ENCODE measurements around the gene DAGLA. TPM values are rescaled to one million over a fixed set of nuclear protein-coding genes. Genes with fewer than 3 reads are reported as not detected.

Gene DAGLA
- total RNA-seq, 1 experiment from 2014 or later, result 4.8 TPM

DNA sequence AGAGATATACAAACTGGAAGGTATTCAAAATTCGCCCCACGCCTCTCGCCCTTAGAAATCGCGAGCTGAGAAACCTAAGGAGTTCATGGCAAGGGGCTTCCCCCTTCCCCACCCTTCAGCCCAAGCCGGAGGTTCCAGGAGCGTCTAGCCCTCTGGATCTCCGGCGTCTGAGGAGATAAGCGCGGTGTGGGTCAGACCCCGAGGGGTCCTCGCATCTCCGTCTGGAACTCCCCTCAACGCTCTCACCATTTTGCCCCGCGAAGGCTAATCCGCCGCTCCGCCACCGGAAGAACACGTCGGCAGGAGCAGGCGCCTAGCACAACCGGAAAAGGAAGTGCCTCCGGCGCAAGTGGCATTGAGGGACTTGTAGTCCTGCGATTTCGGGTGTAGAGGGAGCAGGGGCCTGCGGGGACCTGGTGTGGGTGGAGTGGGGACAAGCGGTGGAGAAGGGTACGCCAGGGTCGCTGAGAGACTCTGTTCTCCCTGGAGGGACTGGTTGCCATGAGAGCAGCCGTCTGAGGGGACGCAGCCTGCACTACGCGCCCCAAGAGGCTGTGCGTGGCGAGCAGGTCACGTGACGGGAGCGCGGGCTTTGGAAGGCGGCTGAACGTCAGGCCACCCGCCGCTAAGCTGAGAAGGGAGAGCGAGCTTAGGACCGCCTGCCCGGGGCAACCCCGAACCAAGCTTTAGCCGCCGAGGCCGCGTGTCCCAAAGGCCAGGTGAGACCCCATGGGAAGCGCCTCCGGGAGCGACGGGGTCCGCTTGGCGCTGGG lies 112.3 kb downstream of the DAGLA start, which contains the start of the genes FEN1 and TMEM258:
TSS of gene FEN1 (plus strand) at position 602 of the 773 bp plus-strand sequence. CDS start 2,451 bp downstream, outside the sequence.
TSS of gene TMEM258 (minus strand) at position 290 of the 773 bp plus-strand sequence. CDS start at position 249, 41 bp downstream.
- Histone ChIP-seq H3K27me3 (ENCODE audit: control insufficient read depth, insufficient read depth, low read length) (no peaks in the 10 kb centered on the region), H3K36me3 (replicated peaks; ENCODE audit: control insufficient read depth, insufficient read depth, low read length) (peaks cover 33% of the 10 kb centered on the region), H3K4me3 (ENCODE audit: insufficient read depth, low read depth, low read length) (peak within 1 kb of the TSS; percentile 87)
- peak; percentile 97 for DNase-seq

DNA sequence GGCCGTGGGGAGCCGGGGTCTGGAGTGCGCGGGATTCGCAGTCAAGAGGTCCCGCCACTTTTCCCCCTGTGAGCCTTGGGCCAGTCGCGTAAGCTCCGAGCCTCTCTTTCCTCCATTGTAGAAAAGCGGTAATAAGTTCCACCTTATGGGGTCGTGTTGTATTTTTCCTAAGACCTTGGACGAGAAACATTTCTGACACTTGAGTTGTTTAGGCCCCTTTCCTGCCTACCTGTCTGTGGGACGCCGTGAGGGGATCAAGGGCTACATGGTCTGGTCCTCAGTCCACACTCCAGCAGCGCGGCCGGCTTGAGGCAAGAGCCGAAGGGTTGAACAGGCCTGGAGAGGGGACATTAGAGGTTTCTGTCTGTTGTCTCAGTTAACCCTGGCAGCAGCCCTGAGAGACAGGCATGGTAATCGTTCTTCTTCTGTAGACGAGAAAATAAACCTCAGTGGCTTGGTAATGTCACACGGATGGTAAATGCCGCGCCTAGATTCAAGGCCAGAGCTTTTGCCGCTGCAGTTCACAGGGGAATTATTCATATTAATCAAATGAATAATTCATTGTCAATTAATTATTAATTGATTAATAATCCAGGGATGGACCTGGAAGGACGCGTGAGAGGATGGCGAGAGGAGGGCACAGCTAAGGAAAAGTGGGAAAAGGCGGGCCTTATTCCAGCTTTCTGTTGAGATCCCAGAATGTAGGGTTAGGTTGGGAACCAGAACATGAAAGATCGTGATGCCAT lies 113.1 kb downstream of the DAGLA start:
- DNase-seq, result no peak
- H3K4me3 ChIP-seq (ENCODE audit: insufficient read depth, low read depth, low read length), result peak overlapping the region; percentile 87
- H3K27me3 ChIP-seq (ENCODE audit: control insufficient read depth, insufficient read depth, low read length), result no peaks in the 10 kb centered on the region
- H3K36me3 ChIP-seq (replicated peaks; ENCODE audit: control insufficient read depth, insufficient read depth, low read length), result peaks cover 30% of the 10 kb centered on the region

DNA sequence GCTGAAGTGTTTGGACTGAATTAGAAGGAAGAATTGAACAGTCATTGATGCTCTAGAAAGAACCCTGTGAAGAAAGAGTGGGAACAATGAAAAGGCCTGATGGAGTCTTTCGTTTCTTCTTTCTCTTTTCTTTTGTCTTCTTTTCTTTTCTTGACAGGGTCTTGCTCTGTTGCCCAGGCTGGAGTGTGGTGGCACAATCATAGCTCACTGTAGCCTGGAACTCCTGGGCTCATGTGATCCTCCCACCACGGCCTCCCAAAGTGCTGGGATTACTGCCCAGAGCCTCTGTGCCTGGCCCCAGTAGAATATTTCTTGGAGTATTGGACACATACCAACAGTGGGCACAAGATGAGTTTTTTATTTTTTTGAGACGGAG lies 113.6 kb downstream of the DAGLA start:
- Histone ChIP-seq H3K27me3 (ENCODE audit: control insufficient read depth, insufficient read depth, low read length) (no peaks in the 10 kb centered on the region), H3K36me3 (replicated peaks; ENCODE audit: control insufficient read depth, insufficient read depth, low read length) (peaks cover 25% of the 10 kb centered on the region), H3K4me3 (ENCODE audit: insufficient read depth, low read depth, low read length) (peak overlapping the region; percentile 87)
- no peak for DNase-seq

DNA sequence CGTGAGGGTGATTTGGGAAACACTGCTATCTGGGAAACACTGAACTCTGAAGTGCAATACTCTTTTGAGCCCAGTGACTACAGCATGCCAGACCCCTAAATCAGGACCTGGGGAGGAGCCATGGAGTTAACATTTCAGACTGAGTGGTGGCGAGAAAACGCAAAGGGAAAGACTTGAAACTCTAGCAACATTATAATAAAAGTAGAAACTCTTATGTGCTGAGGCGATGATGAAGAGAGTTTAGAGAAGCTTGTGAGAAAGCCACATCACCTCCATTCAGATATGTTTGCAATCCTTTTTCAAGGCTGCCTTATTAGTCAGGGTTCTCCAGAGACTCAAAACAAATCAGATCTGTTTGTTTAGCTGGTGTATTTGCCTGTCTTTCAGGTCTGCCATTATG lies 114.4 kb downstream of the DAGLA start:
- DNase-seq, result no peak
- Histone ChIP-seq H3K27me3 (ENCODE audit: control insufficient read depth, insufficient read depth, low read length) (no peaks in the 10 kb centered on the region), H3K4me3 (ENCODE audit: insufficient read depth, low read depth, low read length) (no peak overlapping the region), H3K36me3 (replicated peaks; ENCODE audit: control insufficient read depth, insufficient read depth, low read length) (peaks cover 21% of the 10 kb centered on the region)

DNA sequence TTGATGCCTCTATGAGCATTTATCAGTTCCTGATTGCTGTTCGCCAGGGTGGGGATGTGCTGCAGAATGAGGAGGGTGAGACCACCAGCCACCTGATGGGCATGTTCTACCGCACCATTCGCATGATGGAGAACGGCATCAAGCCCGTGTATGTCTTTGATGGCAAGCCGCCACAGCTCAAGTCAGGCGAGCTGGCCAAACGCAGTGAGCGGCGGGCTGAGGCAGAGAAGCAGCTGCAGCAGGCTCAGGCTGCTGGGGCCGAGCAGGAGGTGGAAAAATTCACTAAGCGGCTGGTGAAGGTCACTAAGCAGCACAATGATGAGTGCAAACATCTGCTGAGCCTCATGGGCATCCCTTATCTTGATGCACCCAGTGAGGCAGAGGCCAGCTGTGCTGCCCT lies 115.3 kb downstream of the DAGLA start:
- no peak overlapping the region for H3K4me3 ChIP-seq (ENCODE audit: insufficient read depth, low read depth, low read length)
- DNase-seq, result no peak
- peaks cover 22% of the 10 kb centered on the region for H3K36me3 ChIP-seq (replicated peaks; ENCODE audit: control insufficient read depth, insufficient read depth, low read length)
- H3K27me3 ChIP-seq (ENCODE audit: control insufficient read depth, insufficient read depth, low read length), result no peaks in the 10 kb centered on the region

DNA sequence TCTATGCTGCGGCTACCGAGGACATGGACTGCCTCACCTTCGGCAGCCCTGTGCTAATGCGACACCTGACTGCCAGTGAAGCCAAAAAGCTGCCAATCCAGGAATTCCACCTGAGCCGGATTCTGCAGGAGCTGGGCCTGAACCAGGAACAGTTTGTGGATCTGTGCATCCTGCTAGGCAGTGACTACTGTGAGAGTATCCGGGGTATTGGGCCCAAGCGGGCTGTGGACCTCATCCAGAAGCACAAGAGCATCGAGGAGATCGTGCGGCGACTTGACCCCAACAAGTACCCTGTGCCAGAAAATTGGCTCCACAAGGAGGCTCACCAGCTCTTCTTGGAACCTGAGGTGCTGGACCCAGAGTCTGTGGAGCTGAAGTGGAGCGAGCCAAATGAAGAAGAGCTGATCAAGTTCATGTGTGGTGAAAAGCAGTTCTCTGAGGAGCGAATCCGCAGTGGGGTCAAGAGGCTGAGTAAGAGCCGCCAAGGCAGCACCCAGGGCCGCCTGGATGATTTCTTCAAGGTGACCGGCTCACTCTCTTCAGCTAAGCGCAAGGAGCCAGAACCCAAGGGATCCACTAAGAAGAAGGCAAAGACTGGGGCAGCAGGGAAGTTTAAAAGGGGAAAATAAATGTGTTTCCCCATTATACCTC lies 115.8 kb downstream of the DAGLA start:
- peaks cover 24% of the 10 kb centered on the region for H3K36me3 ChIP-seq (replicated peaks; ENCODE audit: control insufficient read depth, insufficient read depth, low read length)
- no peak overlapping the region for H3K4me3 ChIP-seq (ENCODE audit: insufficient read depth, low read depth, low read length)
- H3K27me3 ChIP-seq (ENCODE audit: control insufficient read depth, insufficient read depth, low read length), result no peaks in the 10 kb centered on the region
- no peak for DNase-seq

Other genes with a start within 250 kb of the DAGLA start
- 2.5 and 2.6 TPM in 2 replicates for gene LRRC10B, start 171.6 kb upstream of the DAGLA start, total RNA-seq (2014; rRNA removed; shearing (Covaris generic))
- 3.6 and 4.8 TPM in 2 replicates for gene SYT7, start 99.3 kb upstream of the DAGLA start, total RNA-seq (2014; rRNA removed; shearing (Covaris generic))
- 3.6 and 4.2 TPM in 2 replicates for gene MYRF, start 72.2 kb downstream of the DAGLA start, total RNA-seq (2014; rRNA removed; shearing (Covaris generic))
- gene TMEM258, start 112.2 kb downstream of the DAGLA start, total RNA-seq (2014; rRNA removed; shearing (Covaris generic)), result 263 and 296 TPM in 2 replicates
- gene FEN1, start 112.5 kb downstream of the DAGLA start, total RNA-seq (2014; rRNA removed; shearing (Covaris generic)), result 103 and 119 TPM in 2 replicates
- gene FADS1, start 136.6 kb downstream of the DAGLA start, total RNA-seq (2014; rRNA removed; shearing (Covaris generic)), result 99.2 and 115 TPM in 2 replicates
- gene FADS2, start 147.9 kb downstream of the DAGLA start, total RNA-seq (2014; rRNA removed; shearing (Covaris generic)), result 176 and 225 TPM in 2 replicates
- gene FADS3, start 211.2 kb downstream of the DAGLA start, total RNA-seq (2014; rRNA removed; shearing (Covaris generic)), result 27.1 and 41.3 TPM in 2 replicates
- gene RAB3IL1, start 237.2 kb downstream of the DAGLA start, total RNA-seq (2014; rRNA removed; shearing (Covaris generic)), result 5.8 and 7.2 TPM in 2 replicates

Data from H7 (cell line).